Posterior cingulate gyrus (tissue), 11 donors: Measurements from ENCODE around the gene TRAF3IP3.

Experiments used
- DNase-seq, 10 donors: peaks; one replicate each; pipeline versions ENCODE4 v3.0.0 to v3.0.0-alpha.2; 2020 to 2021; ENCODE audit warnings: mixed read lengths in 3 of 10
- intact Hi-C: fragments of 100-400 bp; cut with DNase I; formaldehyde crosslinking; loops from one replicate; pipeline ENCODE4 v1.15.1; 2023

Gene TRAF3IP3

DNA sequence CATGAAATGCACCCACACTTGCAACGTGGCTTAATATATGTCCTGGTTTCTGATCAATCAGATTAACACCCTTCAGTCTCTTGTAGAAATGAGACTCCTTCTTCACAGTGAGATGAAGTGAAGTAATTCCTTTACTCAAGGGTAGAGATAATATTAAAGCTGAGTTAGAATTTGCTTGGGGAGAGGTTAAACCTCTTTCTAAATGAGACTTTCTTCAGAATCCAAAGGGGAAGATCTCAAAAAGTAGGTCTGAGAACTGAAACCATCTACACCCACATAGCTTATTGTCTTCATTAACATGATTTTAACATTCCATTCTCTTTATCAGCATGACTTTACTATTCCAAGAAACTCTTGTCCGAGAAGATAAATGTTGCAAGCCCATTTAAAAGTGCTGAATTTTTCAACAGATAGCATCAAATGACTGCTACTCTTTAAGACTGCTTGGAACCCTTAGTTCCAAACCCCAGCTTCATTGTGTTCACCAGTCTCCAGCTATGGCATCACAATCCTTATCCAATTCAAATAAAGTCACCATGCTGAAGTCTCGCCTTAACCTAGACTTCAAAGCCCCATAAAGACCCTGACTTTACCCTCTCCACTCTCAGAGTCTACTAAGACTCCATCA is 19.2 kb upstream of the TRAF3IP3 start:
- intact Hi-C loops, result no loop called here
- no peak for DNase-seq

DNA sequence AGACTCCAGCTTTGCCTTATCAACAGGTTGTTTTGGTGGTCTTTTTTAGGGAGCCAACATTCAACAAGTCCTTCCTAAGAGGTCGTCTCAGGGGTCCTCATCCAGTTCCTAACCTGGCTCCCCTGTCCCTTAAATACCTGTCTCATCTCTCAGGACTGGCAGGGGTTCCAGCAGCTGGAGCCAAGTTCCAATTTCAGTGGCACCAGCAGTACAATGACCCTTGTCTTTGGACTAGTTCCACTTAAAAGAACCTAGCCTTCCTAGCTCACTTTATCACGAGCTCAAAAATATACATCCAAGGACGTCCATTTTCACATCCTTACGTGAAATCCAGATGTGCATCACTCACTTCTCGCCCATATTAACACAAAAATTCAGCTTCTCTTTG is 18.7 kb upstream of the TRAF3IP3 start:
- intact Hi-C loops, result no loop called here
- DNase-seq, result no peak

DNA sequence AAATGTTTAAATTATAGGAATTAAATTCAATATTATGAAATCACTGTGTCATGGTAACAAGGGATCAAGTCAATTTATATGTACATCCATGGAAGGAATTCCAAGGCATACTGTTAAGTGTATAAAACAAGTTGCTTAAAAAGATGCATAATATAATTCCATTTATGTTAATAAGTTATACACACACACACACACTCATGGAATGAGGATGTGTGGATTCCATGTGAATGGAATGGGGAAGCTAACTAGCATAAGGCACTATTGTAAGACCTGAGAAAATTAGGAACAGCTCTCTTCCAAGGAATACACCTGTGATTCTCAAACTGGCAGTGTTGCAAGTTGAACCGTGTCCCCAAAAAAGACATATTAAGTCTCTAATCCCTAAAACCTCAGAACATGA is 17.6 kb upstream of the TRAF3IP3 start:
- intact Hi-C loops, result no loop called here
- no peak for DNase-seq

DNA sequence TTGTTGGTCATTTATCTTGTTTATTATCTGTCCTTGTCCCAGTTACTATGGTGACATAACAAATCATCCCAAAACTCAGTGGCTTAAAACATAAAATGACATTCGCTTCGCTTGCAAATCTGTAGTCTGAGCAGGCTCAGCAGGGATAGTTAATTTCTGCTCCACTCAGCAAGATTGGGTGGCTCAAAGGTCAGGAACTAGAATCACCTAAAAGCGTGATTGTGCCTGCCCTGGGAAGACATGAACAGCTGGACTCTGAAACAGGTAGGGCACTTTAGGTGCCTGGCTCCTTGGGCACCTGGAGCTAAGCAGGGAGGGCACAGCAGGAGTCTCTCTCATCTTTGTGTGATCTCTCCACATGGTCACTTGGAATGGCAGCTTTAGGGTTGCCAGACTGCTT is 14.7 kb upstream of the TRAF3IP3 start:
- intact Hi-C loops, result no loop called here
- DNase-seq, result no peak

DNA sequence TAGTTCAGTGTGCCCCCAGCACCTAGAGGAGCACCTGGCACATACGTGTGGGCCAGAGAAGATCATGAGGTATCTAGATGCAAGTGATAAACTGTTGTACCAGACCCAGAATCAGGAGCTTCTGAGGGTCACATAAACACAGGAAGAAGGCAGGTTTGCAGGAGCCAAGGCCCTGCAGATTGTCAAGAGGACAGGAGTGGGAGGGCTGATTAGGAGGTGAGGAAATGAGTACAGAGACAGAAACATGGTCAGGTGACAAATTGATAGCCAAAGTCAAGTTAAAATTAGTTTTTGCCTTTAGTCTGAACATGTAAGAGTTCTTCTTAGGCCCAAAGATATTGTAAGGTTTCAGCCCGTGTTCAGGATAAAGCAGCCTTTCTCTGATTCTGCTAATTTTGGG is 14.0 kb upstream of the TRAF3IP3 start:
- intact Hi-C loops, result no loop called here

DNA sequence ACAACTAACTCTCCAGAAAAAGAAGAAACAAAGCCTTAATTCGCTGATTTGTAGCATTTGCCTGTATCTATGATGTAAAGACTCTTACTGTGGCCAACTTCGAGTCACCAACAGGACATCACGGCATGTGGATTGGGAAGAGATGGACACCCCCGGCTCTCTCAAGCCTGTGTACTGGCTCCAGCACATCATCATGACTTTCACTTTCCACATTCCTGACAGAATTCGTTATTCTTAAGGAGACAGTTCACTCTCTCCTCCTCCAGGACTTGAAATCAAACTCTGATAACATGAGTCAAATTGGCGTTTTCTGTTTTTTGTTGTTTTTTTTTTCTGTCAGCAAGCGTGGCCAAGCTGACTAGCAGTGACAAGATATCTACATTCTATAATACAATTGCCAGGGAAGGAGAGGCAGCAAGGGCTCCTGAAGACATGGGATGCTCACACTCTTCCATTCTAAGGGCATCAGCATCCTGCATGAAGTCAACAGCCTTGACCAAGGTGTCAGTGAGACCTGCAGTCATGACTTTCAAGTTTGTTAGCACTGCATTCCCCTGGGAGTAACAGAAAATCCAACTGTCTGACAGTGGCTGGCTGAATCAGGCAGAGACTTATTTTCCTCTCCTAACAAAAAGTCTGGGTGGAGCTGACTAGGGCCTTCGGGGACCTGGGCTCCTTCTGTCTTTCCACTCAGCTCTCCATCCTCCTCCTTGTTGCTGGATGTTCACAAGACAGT is 13.3 kb upstream of the TRAF3IP3 start:
- intact Hi-C loops, result no loop called here
- no peak for DNase-seq

More for the DNA sequence above, 14.0 kb upstream of the TRAF3IP3 start:
- no peak for DNase-seq

DNA sequence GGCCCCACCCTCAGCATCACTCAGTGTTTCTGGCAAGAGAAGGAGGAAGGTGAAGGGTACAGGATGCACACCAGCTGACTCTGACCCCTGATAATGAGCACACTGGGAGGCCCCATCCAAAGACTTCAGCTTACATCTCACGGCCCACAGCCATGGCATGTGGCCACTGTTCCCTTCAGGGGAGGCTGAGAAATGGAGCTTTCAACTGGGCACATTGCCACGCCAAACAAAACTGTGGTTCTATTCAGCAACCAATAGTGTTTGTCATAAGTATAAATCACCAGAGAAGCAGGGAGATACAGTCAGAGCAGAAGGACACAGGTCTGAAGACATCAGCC is 12.7 kb upstream of the TRAF3IP3 start:
- intact Hi-C loops, result no loop called here
- DNase-seq, result peak in 6 of 10 donors; percentile 11 to 73 (median 24)

DNA sequence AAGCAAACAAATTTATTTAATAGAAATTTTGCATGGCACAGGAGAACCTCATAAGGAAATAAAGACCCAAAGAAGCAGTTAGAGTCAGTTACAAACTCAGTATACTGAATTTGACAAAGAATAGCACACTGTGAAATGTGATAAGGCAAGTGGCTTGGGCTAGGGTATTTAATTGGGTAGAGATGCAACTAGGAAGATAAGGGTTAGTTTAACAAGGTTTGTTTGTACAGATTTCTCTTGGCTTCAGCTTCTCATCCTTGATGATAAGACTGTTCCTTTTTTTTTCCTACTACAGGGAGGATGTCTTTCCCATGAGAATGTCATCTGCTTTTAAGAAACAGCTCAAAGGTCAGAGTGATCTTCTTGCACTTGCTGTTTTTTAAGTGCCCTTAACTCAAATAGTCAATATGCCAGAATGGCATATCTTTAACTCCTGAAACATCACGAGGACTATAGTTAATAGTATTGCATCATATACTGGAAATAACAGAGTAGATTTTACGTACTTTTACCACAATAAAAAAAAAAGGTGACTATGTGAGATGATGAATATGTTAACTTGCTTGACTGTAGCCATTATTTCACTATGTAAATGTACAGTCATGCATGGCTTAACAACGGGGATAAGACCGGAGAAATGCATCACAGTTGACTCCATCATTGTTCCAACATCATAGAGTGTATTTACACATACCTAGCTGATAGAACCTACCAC is 9.2 kb upstream of the TRAF3IP3 start:
- intact Hi-C loops, result loop anchor here (2.0 to 5.0 kb wide), 2 partner anchors 54 to 169 kb away; no protein-coding TSS in a partner anchor
- DNase-seq, result no peak

DNA sequence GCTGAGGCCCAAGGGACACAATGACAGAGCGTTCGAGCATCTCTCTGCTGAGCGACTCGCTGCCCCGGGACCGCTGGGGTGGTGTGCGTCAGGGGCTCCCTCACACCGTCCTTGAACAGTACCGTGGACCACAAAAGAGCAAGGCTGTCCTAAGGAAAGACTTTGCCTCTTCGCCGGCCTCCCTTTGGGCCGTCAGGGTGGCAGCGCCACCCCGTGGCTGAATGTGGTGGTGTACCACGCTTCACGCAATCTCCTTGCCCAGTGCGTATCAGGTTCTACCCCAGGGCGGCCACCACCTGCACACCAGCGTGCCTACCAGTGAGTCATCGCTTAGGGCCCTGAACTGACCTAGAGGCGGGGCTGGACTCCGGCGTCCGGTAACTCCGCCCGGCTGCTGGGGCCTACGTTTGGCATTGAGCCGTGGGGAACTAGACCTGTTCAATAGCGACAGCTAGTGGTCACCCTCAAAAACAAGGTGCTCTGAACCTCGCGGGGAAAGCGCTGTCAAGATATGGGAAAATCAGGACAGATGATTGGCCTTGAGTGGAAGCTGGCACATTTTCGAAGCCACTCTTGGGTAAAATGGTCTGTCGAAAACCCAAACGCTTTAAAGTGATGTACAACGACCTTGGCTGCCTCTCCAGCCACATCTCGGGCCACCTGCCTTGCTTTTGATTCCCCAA is 8.1 kb upstream of the TRAF3IP3 start:
- intact Hi-C loops, result loop anchor here (1.0 to 5.0 kb wide), 3 partner anchors 55 to 170 kb away; no protein-coding TSS in a partner anchor
- peak; percentile 61 to 97 (median 78) for DNase-seq

DNA sequence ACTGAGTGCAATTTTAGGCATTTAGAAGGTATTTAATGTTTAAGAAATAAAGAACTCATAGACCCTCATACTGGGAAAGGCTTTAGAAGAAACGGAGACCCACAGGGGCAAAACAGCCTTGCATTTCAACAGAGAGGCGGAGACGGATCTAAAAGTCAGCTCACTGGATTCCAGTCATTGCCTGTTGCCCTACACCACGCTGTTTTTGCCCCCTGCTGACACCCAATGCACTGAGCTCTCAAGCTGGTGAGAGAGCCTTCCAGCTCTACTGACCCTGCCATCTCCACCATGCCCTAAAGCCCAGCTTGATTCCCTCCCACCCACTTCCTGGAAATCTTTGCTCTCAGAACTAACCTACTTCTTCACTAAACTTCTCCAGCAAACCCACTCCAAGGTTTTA is 7.2 kb upstream of the TRAF3IP3 start:
- no peak for DNase-seq
- intact Hi-C loops, result loop anchor here (1.0 to 5.0 kb wide), 2 partner anchors 146 to 171 kb away; no protein-coding TSS in a partner anchor

DNA sequence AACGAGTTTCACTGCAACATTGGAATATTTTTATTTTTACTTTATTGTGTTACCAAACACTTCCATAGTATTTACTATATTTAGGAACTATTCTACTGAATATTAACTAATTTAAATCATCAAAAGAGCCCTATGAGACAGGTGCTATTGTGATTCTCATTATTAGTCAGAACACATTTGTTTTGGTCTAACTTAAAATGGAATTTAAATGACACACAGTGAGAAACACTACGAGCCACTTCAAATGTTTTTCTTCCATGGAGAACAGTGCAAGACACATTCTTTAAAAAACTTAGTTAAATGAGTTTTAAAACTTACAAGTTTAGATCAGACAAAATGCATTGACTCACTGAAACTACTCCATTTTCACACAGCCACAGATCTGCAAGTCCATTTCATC is 6.6 kb upstream of the TRAF3IP3 start:
- intact Hi-C loops, result loop anchor here (5.0 kb wide), 1 partner anchor 172 kb away; no protein-coding TSS in a partner anchor
- no peak for DNase-seq

DNA sequence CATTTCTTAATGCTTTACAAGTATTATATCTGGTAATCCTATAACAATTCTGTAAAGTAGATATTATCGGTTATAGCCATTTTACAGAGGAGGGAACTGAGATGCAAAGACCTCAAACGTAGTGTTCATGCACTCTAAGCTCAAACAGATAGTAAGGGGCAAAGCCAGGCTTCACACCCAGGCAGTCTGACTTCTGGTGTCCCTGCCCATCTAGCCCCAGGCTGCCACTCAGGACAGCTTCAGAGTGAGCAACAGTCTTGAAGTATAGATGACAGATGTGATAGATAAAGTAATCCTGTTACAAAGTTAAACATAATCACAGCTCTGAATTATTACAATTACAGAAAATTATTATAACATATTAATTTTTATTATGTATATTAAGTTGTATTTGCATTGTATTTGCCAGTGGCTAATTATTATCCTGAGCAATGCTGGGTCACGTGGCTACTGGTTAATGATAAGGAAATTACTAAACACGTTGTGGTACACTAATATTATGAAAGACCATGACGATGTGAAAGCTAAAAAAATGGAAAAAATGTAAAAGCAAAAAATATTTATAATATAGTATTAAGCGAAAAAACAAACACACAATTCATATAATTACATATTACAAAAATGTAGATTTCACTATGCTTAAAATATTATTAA is 6.1 kb upstream of the TRAF3IP3 start:
- intact Hi-C loops, result loop anchor here (5.0 kb wide), 1 partner anchor 172 kb away; no protein-coding TSS in a partner anchor
- no peak for DNase-seq

DNA sequence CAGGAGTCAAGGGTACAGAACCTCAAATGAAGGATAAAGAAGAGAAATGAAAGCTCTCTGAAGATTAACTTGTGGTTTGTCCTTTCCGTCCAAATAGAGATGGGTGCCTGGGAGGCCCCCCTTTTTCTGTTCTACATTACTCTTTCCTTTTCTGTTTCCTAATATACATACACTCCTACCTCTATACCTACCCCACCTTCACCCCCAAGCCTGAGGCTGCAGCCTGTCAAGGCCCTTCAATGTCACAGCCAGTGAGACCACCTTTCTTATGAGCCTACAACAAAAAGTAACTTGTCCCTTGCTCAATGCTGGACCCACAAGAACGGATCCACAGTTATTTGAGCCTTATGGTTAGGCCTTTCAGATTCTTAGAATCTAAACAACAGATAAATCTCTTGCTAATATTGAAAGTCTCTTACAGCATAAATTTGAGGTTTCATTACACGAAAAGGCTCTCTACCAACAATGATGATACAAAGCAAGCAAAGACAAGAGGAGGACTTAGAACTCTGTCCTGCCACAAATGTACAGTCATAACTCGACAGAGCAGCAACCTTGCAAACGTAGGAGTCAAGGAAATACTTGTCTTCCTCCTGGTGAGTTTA is 4.1 kb upstream of the TRAF3IP3 start:
- DNase-seq, result no peak
- intact Hi-C loops, result no loop called here

DNA sequence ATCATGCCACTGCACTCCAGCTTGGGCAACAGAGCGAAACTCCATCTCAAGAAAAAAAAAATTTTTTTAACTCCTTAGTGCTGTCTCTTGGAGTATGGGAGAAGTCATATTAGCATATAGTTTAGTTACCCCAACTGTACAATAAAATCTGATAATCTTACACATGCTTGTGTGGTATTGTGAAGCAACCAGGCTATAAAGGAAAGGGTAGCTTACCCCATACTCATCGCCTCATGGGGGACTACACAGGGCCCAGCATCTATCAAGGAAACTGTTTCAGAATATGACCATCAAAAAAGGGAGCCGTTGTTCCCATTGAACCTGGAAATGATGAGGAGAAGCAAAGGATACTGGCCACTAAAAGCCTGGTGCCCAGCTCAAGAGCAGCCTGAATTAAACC is 3.0 kb upstream of the TRAF3IP3 start:
- DNase-seq, result no peak
- intact Hi-C loops, result no loop called here

DNA sequence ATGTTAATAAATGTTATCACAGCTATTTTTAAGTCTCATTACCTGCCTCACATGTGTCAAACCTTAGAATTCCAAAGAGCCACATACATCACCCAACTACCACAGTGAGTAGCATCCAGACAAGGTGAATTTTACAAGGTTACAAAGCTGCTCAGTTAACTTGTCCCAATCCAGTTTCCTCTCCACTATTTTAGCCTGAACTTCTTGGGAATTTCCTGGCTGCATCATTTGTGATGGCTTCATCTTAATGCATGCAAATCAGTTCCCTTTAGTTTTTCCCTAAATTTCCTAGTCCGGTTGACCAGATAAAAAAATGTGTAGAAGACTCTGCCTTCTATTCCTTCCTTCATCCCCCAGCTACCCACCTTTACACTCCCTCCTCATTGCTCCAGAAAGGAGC is 597 bp upstream of the TRAF3IP3 start:
- DNase-seq, result no peak
- intact Hi-C loops, result no loop called here

DNA sequence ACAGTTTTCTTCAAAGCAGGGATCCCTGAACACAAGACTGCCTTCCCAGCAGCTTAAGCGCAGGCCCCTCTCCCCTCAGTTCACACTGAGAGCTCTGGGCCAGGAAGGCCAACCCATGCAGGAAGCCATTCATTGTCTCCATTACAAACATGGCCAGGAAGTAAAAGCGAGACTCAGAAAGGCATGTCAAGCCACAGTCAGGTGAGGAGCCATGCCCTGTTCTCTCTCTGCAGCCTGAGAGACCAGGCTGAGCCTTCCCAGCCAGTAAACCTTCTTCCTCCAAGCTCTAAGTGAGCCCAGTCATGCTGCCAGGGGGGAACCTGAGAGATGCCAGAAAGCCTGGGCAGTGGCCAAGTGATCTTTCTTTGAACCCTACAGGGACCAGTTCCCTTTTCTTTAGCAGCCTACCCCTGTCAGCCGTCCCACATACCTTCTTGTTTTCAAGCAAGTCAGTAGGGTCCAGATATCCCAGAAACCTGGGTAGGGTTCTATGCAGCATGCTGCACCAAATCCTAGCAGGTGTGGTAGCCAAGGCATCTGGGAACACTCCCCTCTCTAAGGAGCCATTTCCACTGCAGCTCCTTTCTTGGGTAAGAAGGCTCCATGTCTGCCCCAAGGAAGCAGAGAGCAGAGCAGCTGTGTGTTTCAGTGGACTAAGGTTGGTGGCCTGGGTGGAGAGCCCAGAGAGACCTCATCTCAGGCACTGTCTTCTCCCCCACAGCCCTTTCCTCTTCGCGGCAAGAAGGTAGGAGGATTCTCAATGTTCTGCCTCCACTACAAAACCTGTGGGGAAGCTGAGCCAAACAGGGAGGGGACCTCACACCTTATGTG is 977 bp downstream of the TRAF3IP3 start:
- peak in 2 of 10 donors; percentile 15 to 82 for DNase-seq
- intact Hi-C loops, result no loop called here

DNA sequence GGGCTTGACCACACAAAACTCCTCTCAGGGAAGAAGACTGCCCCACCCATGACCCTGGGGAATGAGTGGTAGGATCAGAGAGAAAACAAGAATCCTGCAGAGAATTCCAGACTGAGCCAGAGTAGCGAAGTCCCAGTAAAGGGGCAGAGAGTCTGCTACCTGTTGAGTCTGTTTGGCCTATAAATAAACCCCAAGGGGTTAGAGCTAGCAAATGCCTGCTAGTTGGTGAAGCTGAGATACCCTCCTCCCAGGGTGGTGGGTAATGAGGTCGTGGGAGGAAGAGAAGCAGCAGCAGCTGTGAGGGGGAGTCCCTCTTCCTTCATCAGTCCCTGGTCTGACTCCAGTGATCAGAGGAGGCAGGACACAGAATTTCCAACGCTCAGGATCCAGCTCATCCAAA is 2.5 kb downstream of the TRAF3IP3 start:
- intact Hi-C loops, result no loop called here
- no peak for DNase-seq

DNA sequence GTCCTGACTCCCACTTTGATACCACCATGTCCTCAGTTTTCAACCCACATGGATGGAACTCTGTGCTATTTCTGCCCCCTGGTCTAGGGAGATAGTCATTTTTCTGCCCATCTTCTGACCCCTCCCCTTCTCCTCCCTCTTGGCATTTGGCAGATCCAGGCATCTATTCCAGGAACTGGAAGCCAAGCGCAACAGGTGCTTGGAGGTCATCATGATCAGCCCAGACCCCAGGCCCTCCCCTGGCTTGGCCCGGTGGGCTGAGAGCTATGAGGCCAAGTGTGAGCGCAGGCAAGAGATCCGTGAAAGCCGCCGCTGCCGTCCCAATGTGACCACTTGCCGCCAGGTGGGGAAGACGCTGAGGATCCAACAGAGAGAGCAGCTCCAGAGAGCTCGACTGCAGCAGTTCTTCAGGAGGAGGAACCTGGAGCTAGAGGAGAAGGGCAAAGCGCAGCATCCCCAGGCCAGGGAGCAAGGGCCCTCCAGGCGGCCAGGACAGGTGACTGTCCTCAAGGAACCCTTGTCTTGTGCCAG is 4.0 kb downstream of the TRAF3IP3 start:
- intact Hi-C loops, result no loop called here
- no peak for DNase-seq
